HG02884 (cell line): ENCODE measurements around the gene BMAL1.

Experiments
- ATAC-seq: cut with Tn5 transposase; IDR thresholded peaks from one replicate; pipeline ENCODE4 v1.9.1; 2021; ENCODE audit warnings: mild to moderate bottlenecking, moderate library complexity; ENCODE audit not compliant: unreplicated experiment

Gene BMAL1

DNA sequence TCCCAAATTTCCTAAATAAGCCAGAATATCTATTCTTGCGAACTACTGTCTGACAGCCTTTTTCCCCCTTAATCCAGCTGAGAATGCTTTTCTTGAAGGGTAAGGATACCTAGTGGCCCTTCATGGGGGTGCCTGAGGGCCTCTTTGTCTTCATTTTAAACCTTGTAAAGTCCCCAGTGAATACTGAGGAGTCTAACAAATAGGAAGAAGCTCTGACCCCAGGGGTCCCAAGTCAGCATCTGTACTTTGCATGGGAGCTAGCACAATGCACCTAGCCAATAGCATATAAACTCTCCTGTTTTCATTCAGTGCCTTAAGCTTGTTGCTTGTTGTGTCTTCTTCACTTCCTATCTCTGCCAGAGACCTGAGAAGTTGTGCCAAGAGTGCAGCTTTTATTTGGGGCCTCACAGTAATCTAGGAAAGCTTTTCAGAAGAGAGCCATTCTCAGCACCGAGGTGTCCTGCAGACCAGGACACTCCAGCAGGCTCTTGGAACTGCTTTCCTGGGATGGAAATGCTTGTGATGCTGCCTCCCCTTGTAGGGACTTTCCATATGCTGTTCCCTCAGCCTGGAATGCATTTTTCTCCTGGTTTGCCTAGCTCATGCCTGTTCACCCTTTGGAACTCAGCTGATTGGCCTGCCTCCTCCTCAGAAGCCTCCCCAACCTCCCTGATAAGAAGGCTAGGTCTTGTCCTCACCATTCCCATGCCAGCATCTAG, 37.2 kb downstream of the BMAL1 start:
- no peak for ATAC-seq

DNA sequence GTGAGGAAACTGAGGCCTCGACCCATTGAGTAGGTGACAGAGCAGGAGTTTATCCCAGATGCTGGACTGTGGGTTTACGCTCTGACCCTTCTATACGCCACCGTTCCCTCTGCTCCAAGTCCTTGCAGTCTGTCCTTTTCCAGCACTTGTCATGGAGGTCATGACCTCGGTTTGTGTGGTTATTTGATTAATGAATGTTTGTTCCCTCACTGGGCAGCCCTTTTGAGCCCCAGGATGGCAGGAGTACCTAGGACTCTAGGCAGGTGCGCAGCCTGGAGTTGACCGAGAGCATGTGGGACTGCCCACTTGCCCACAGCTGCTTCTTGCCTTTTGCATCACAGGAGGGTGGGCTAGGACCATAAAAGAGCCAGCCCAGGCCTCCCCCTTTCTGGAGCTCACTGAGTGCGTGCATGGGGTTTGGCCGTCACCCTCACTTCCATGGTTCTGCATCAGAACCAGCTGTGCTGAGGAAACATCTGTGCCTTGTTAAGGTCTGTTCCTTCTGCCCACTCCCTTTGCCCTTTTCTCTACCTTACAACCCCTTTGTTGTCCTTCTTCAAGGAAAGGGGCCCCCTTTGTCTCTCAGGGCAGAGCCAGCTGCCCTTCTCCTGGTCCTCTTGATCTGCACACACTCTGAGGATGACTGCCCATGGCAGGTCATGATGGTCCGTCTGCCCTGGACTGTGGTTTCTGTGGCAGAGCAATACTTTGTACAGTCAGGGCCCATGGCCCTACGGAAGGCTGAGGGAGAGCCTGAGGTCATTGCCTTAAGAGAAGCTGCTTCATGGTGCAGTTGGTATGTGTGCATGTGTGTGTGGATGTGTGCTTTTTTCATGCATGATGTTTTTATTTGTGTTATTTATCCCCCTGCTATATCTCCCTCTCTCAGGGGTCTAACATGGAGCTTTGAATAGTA, 38.2 kb downstream of the BMAL1 start:
- ATAC-seq, result no peak

DNA sequence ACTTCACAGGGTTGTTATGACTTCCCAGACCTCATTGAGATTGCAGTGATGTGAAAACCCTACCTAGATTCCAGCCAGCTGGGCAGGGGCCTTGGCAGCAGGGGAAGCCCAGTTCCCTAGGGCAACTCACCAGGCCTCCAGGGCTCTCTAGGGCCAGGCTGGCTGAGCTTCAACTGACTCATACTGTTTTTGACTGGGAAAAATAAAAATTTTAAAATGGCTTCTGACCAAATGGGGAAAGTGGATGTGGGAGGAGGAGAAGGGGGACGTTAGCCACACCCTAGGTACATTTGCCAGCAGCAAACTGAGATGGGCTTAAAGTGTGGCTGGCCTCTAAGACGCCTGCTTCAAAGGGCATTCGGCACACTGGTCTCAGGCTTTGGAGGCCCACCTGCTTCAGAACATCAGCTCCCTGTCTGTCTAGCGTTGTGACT, 39.0 kb downstream of the BMAL1 start:
- ATAC-seq, result peak; percentile 40

DNA sequence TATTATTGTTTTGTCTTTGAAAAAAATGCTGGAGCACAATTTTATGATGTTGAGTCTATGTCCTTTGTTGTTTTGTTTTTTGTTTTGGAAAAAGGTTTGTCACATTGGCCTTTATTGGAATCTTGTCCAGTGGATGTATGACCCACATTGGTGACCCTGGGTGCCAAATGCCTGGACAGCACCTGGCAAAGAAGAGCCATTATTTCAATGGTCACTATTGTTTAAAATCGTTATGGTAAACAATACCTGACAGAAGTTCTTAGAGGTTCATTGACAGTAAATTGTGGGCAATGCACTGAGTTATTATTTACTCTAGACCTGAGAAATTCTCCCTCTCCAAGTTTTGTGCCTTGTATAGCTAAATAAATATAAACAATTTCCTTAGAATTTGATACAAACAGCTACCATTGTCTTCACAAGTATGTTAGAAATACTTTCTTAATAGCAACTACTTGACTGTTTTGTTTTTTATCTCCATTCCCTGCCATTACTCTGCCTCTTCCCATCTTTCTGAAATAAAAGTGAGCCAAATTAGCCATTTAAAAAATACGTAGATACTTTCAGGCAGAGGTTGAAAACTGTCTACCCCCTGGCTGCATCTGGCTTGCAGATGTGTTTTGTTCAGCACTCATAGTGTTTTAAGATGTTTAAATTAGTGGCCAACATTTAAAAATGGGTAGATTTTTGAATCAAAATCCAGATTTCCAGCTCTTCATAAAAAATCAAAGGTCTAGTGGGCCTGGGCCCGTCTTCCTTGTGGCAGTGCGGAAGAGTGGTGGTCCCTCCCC, 39.9 kb downstream of the BMAL1 start:
- ATAC-seq, result no peak

DNA sequence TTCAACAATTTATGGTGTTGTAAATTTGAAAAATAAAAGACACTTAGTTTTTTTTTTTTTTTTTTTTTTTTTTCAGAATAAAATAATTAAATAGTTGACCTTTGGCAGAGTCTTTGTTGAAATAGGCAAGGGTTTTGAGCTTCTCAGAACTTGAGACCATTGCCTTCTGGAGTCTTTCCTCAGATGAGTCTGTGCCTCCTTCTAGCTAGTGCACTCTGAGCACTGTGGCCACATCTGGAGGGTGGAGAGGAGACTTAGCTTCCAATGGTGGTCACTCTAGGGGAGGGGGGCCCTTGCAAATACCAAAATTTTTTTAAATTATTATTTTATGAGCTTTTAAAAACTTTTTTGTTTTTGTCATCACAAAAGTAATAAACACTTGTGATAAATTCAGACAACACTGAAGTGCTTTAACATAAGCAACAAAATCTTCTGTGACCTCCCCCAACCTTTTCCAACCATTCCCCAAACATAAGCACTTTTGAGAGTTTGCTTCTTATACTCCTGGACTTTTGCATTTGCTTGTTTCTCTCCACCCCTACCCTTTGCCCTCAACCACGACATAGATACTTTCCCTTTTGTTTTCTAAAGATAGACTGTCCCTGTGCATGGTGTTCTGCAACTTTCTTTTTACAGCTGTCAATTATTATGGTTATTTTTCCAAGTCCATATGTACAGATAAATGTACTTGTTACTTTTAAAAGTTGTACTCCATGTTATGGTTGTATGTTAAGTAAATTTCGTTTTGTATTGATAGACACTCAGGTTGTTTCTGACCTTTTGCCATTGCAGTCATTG, 41.1 kb downstream of the BMAL1 start:
- peak; percentile 64 for ATAC-seq

DNA sequence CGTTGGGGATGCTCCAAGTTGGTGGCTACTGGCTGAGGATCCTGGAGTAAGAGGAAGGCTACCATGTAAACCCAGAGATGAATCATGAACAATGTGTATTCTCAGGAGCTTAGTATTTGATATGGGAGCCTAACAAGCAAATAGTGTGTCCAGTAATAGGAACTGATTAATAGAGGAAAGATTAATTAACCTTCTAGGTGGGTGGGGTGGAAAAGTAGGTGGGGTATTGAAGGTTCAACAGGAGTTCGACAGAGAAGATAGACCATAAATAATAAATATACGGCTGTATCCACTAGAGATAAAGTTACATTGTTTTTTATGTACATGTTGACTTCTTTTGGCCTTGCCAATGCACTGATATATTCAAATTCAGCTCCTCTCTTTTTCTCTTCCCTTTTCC, 43.1 kb downstream of the BMAL1 start:
- ATAC-seq, result no peak

DNA sequence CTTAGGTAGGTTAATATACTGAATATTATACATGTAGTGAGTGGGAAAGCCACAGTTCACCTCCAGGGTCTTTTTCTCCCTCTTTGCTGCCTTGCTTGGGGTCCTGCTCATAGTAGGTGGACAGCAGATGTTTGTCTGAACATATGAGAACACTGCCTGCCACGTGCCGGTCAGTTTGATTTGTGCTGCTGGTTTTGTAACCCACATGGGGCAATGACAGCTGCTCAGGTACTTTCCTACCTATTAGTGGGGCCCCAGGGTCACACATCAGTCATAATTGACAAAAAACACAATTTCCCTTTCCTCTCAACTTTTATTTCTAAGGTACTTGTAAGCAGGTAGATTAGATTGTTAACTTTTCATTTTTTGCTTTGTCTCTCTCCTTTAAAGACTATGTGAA, 43.8 kb downstream of the BMAL1 start:
- ATAC-seq, result no peak

DNA sequence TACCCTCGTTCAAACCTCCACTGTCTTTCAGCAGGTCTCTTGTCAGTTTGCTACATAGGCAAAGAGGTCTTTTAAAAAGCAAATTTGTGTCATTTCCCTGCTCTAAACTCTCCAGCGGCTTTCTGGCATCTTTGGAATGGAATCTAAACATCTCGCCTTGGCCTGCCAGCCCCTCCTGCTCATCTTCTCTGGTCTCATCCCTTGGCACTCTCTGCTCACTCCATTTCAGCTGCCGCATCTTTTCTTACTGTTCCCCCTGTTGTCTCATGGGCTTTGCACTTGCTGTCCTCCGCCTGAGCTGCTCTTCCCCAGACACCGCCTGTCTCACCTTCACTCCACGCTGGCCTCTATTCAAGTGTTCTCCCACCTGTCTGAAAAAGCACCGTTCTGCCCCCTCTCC, 46.6 kb downstream of the BMAL1 start:
- no peak for ATAC-seq

DNA sequence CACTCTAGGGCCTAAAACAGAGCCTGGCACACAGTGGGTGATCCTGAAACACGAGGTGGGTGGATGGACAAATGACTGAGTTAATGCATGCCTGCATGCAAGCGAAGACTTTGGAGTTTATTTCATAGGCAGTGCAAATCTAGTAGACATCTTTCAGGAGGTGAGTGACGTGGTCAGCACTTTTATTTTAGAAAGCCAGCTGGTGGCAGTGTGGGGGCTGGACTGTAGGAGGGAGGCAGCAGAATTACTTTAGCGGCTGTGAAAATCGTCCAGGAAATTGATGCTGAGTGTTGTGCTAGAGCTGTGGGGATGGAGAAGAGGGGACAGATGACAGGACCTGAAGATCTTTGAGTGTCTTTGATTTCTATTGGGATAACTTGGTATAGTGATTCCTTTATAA, 47.1 kb downstream of the BMAL1 start:
- ATAC-seq, result no peak

DNA sequence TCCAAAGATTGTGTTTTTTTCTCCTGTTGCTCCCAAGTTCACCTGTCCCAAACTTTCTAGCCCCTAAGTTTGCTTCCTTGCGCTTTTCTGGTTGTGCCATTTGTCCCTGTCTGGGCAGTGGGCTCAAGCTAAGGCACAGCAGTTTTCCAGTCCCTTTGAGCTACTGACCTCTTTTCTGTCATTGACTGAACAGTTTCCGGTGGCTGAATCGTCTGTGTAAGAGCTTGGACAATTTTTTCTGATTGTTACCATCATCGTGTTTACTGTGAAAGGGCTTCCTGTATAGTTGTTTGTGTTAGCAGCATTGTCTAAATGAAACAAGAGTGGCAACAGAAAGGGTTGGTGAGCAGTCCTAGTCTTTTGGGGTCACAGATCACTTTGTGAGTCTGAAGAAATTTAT, 49.8 kb downstream of the BMAL1 start:
- ATAC-seq, result no peak

DNA sequence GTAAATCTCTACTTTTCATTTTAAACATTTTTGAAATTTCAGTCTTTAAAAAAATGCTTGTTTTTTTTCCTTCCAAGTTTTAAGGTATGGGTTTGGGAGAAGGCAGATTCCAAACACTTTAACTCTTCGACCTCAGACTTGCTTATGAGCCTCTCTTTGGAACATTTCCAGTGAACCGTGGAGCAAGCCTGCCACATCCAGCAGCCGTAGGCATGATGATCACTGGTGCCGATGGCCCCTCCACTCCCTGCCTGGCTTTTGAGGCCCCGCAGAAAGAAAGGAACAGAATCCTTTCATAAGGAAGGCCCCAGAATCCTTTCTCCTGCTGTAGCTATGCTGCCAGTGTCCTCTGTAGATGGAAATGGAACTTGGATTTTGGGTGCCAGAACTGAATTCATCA, 50.7 kb downstream of the BMAL1 start:
- no peak for ATAC-seq

DNA sequence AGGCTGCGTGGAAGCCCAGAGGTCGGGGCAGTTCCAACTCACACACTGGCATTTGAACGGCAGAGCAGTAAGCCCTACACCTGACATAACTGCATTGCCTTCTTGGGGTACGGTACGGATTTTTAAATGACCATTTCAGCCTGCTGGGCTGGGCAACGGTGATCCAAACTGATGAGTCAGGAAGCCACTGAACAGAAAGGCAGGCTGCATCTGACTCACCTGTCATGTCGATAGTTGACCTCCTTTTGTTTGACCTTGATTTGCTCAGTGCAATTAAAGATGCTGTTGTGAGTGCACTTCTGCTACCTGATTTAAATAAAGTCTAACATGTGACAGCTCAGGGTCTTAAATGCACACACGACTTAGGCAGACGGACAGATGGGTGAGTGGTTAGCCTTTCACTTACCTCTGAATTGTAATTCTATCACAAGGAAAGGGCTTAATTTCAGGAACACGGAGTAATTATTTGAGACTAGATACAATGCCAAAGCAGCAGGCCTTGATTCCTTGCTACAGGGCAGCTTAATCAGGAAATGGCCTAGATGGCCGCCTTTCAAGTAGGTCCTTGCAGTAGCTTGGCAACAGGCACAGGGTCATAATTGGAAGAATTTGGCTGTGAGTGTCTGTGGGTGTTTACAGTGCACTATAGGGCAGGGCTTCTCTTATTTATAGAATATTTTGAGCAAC, 52.2 kb downstream of the BMAL1 start:
- no peak for ATAC-seq

DNA sequence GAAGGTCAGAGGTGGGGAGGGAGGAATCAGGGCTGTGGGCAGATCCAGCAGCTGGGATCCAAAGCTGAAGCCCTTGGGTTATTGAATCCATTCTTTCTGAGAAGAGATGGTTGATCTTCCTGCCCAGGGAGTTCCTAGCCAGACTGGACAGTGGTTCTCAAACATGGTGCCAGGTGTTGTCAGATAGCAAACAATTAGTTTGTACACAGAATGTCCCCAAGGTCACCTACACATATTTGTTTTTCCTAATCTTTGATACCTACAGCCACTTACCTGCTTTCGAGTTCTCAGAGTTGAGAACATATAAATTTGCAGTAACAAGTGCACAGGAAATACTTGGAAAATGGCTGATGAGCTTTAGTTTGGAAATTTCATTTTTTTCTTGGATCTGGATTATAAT, 54.5 kb downstream of the BMAL1 start:
- ATAC-seq, result no peak

DNA sequence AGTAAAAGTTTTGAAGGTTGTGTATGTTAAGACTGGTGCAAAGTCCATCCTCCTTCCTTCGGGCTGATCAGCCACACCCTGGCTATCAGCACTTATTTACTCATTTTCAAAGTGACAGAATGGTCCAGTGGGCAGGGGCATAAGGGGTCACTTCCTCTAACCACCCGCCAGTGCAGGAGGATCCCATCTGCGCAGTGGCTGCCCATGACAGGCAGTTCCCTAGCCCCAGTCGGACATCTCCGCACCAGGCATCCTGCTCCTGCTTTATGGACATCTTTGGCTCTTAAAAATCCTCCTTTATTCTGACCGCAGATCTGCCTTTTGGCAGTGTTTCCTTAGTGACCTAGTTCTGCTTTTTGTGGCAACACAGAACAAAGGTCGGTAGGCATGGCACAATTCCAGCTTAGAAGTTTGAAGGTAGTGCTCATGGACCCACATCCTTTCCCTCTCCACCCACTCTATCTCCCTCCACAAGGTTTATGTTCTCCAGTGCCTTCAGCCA, 55.9 kb downstream of the BMAL1 start:
- no peak for ATAC-seq

DNA sequence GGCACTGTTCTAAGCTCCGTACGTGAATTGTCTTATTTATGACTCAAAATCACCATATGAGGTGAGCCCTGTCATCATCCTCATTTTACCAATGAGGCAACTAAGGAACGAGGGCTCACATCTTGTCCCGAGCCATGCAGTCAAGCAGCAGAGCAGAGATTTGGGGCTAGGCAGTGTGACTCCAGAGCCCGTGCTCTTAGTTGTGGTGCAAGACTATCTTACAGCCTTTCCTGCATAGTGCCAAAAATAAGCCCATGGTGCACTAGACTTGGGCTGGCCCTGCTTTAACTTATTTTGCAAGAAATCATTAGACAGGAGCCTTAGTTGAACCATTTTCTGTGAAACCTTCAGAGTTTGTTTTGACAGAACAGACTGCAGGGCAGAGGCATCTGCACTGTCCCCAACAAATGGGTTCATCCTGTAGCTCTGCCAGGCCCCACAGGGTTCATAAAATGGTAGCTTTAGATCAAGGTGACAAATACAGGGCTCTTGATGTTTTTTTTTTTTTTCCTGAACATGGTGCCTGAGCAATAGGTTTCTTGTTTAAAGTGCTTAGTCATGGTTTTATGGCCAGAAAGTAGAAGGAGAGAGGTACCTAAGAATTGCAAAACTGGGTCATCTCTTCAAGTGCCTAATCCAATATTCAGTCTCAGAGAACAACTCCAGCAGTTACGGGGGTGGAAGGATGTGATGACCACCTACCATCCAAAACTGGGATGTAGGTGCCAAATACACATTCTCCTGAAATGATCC, 56.6 kb downstream of the BMAL1 start:
- ATAC-seq, result no peak

DNA sequence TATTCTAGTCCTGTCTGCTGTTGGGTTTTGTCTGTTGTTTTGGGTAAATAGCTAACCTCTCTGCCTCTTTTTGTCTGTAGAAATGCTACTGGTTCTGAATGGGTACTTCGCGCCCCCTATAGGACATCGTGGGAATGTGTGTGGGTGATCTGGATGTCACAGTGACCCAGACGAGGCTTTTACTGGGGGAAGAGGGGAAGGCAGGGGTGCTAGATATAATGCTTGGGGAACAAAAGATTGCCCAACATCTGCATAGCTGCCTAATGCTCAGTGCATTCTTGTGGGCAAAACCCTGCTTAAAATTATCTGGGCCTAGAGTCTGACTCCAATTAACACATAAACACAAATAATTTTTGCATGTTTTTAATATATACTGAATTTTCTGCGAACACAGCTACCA, 57.7 kb downstream of the BMAL1 start:
- ATAC-seq, result peak; percentile 39

DNA sequence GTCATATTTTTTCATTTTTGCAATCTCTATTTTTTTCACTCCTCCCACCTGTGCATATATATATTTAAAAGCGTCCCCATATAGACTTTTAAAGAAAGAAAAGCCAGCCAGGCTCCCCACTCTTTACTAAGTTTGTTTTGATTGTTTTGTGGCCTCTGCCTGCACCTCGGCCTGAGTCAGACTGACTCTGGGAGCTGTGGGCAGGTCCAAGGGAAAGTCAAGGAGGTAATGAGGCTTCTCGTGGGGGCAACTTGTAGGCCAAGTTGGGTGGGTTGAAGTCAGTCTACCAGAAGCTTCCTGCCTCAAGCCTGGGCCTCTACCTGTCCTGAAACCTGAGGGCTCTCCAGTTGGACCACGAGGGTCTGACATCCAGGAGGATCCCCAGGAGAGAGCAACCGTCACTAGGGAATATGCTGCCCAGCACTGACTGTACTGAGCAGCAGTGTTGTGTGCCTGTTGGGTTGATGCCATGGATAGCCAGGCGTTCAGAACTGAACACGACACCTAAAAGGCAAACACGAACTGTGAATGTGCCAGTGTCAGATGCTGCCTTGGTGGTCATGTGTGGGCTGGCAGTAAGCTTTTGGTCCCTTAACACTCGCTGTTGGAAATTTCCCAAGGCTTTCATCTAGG, 58.8 kb downstream of the BMAL1 start:
- no peak for ATAC-seq

DNA sequence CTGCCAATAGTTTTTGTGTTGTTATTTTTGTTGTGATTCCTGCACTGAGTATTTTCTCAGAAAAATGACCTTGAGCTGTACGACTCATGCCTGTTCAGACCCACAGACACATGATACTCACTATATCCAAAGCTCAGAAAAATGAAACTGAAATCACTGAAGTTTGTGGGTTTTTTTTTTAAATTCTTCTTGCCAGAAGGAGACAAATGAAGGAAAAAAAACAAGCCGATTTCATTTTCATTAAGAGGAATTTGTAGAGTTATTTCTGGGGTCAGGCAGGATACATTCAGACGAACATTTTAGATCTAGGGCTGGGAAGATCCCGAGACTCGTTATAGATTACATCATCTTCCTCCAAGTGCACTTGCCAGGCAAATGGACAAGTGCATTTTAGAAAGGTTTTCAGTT, 60.4 kb downstream of the BMAL1 start:
- no peak for ATAC-seq
